ENCODE measurements around the gene ARF4. TPM values are rescaled to one million over a fixed set of nuclear protein-coding genes. Genes with fewer than 3 reads are reported as not detected.

Gene ARF4
- polyA plus RNA-seq, 12 donors = 143 to 288 (median 195) TPM; not detected in 1

Other genes with a start within 250 kb of the ARF4 start
- under 1 TPM in 10 of 12 donors, not detected in 2; 0.22 to 0.93 (median 0.54) TPM for gene DNAH12, start 53.0 kb downstream of the ARF4 start, polyA plus RNA-seq (ENCODE audit: insufficient read length in 12 of 12)
- 1 to 10 TPM in 11 of 12 donors, not detected in 1; 4.6 to 9.3 (median 8.1) TPM for gene PDE12, start 41.1 kb downstream of the ARF4 start, polyA plus RNA-seq (ENCODE audit: insufficient read length in 12 of 12)
- 10 to 100 TPM in 11 of 12 donors, not detected in 1; 11.1 to 34.5 (median 18.0) TPM for gene DENND6A, start 95.7 kb upstream of the ARF4 start, polyA plus RNA-seq (ENCODE audit: insufficient read length in 12 of 12)
- 100 to 1,000 TPM in 1 of 12 donors, 10 to 100 TPM in 10, not detected in 1; 48.9 to 102 (median 70.8) TPM for gene SLMAP, start 159.0 kb upstream of the ARF4 start, polyA plus RNA-seq (ENCODE audit: insufficient read length in 12 of 12)

Measured in muscle of arm (tissue), 12 donors.